ENCODE data around the gene SKIC8. TPM values are rescaled to one million over a fixed set of nuclear protein-coding genes. Genes with fewer than 3 reads are reported as not detected.

The SKIC8 gene
- total and polyA plus RNA-seq, 2 experiments from 2014 or later, result 60.6 to 70.2 TPM

DNA sequence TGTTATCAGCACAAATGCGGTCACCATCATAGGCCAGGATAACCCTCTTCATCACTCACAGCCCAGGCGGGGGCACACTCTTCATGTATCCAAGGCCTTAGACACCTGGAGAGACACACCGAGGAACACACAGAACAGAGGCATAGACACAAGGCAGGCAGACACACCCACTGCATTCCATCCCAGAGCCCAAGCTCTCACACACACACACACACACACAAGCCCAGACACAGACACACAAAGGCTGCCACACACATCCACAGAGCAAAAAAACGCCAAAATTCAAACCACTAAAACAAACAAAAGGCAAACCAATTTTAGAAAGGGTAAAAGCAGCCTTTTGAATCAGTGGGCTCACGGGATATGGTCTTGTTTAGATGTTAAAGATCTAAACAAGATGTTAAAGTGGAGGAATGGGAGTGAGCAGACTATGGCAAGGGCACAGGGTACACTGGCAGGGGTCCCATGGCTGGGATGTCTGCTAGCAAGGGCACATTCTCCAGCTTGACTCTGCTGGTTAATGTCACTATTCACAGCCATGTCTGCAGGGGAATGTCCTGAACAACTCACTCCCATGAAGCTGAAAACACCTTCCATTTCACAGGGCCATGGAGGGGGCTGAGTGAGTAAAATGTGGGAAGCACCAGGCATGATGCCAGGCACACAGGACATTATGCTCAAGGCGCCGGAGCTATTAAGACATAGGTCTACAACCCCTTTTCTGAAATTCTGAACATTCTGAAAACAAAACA lies 25.9 kb upstream of the SKIC8 start:
- TF ChIP-seq, protein P1, sequence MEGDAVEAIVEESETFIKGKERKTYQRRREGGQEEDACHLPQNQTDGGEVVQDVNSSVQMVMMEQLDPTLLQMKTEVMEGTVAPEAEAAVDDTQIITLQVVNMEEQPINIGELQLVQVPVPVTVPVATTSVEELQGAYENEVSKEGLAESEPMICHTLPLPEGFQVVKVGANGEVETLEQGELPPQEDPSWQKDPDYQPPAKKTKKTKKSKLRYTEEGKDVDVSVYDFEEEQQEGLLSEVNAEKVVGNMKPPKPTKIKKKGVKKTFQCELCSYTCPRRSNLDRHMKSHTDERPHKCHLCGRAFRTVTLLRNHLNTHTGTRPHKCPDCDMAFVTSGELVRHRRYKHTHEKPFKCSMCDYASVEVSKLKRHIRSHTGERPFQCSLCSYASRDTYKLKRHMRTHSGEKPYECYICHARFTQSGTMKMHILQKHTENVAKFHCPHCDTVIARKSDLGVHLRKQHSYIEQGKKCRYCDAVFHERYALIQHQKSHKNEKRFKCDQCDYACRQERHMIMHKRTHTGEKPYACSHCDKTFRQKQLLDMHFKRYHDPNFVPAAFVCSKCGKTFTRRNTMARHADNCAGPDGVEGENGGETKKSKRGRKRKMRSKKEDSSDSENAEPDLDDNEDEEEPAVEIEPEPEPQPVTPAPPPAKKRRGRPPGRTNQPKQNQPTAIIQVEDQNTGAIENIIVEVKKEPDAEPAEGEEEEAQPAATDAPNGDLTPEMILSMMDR (IDR thresholded peaks at IDR 0.05; ENCODE audit: poor library complexity), result no peak
- peak; percentile 63 for DNase-seq (ENCODE audit: low spot score)
- whole genome bisulfite sequencing (ENCODE audit: low lambda C conversion rate, missing lambda C conversion rate), result 53% methylated on average over 7 of the region's 7 CpGs

DNA sequence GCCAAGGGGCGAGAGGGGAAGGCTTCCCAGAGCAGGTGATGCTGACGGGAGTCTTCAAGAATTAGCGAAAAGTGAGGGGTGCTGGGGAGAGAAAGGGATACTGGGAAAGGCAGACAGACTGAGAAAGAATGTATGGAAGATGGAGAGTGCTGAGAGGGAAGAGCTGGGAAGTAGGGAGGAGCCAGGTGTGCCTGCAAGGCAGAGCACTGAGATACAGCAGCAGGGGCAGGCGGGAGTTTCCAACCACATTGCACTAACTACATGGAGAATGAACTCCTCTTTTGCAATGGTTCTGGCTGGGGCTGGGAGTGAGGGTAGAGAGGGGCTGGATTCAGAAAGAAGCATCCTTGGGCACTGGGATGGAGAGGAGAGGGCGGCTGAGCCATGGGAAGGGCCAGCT lies 24.7 kb upstream of the SKIC8 start:
- peaks cover 15% of the 10 kb centered on the region for H3K4me1 ChIP-seq (ENCODE audit: insufficient read depth)
- no peaks in the 10 kb centered on the region for H3K36me3 ChIP-seq (replicated peaks; ENCODE audit: insufficient read depth, low read depth)
- no peak overlapping the region for H2AFZ ChIP-seq
- no peaks in the 10 kb centered on the region for H4K20me1 ChIP-seq (ENCODE audit: insufficient read depth, poor library complexity, severe bottlenecking)
- H3K9me3 ChIP-seq (ENCODE audit: low read depth), result no peaks in the 10 kb centered on the region
- H3K4me3 ChIP-seq, result no peak overlapping the region
- WGBS (ENCODE audit: low lambda C conversion rate, missing lambda C conversion rate), result 96% methylated on average over 5 of the region's 5 CpGs
- no peaks in the 10 kb centered on the region for H3K79me2 ChIP-seq
- TF ChIP-seq EZH2phosphoT487 (IDR thresholded peaks at IDR 0.05; ENCODE audit: low read depth, severe bottlenecking, unreplicated experiment) (no peak), EZH2 (IDR thresholded peaks at IDR 0.05; ENCODE audit: borderline replicate concordance) (no peak)
- TF ChIP-seq, protein P1 (IDR thresholded peaks at IDR 0.05; ENCODE audit: poor library complexity), result no peak
- H3K27me3 ChIP-seq, result no peaks in the 10 kb centered on the region
- DNase-seq (ENCODE audit: low spot score), result no peak
- peak overlapping the region; percentile 70 for H3K27ac ChIP-seq
- no peaks in the 10 kb centered on the region for H3K9me2 ChIP-seq (replicated peaks; ENCODE audit: insufficient read depth)
- no peak overlapping the region for H3K4me2 ChIP-seq

More for the DNA sequence above, 25.9 kb upstream of the SKIC8 start:
- Histone ChIP-seq H3K4me3 (no peak overlapping the region), H3K9me3 (ENCODE audit: low read depth) (no peaks in the 10 kb centered on the region), H4K20me1 (ENCODE audit: insufficient read depth, poor library complexity, severe bottlenecking) (no peaks in the 10 kb centered on the region), H3K4me1 (ENCODE audit: insufficient read depth) (peaks cover 15% of the 10 kb centered on the region), H3K36me3 (replicated peaks; ENCODE audit: insufficient read depth, low read depth) (no peaks in the 10 kb centered on the region), H3K79me2 (no peaks in the 10 kb centered on the region), H3K27me3 (no peaks in the 10 kb centered on the region), H3K4me2 (no peak overlapping the region), H3K27ac (peak overlapping the region; percentile 70), H2AFZ (no peak overlapping the region), H3K9me2 (replicated peaks; ENCODE audit: insufficient read depth) (no peaks in the 10 kb centered on the region)

DNA sequence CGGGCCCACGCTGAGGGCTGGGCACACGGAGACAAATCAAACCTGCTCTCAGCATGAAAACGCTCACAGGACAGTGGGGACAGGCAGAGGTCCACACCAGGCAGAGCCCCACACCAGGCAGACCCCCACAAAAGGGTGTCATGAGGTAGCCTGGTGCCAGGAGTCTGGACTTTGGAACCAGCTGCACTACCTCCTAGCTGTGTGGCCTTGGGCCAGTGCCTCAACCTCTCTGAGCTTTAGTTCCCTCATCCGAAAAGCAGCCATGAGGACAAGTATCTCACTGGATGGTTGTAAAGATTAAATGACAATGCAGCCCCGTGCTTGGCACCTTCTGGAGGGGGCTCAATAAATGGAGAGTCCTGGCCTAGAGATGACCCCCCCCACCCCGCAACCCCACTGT lies 24.3 kb upstream of the SKIC8 start:
- H4K20me1 ChIP-seq (ENCODE audit: insufficient read depth, poor library complexity, severe bottlenecking), result no peaks in the 10 kb centered on the region
- DNase-seq (ENCODE audit: low spot score), result no peak
- H3K9me2 ChIP-seq (replicated peaks; ENCODE audit: insufficient read depth), result no peaks in the 10 kb centered on the region
- H3K4me3 ChIP-seq, result no peak overlapping the region
- H3K27me3 ChIP-seq, result no peaks in the 10 kb centered on the region
- H2AFZ ChIP-seq, result no peak overlapping the region
- peaks cover 15% of the 10 kb centered on the region for H3K4me1 ChIP-seq (ENCODE audit: insufficient read depth)
- TF ChIP-seq, protein P1 (IDR thresholded peaks at IDR 0.05; ENCODE audit: poor library complexity), result no peak
- no peak for TF ChIP-seq EZH2phosphoT487 (IDR thresholded peaks at IDR 0.05; ENCODE audit: low read depth, severe bottlenecking, unreplicated experiment)
- TF ChIP-seq EZH2 (IDR thresholded peaks at IDR 0.05; ENCODE audit: borderline replicate concordance), result no peak
- H3K79me2 ChIP-seq, result no peaks in the 10 kb centered on the region
- H3K9me3 ChIP-seq (ENCODE audit: low read depth), result no peaks in the 10 kb centered on the region
- H3K4me2 ChIP-seq, result no peak overlapping the region
- no peaks in the 10 kb centered on the region for H3K36me3 ChIP-seq (replicated peaks; ENCODE audit: insufficient read depth, low read depth)
- peak overlapping the region; percentile 70 for H3K27ac ChIP-seq
- WGBS (ENCODE audit: low lambda C conversion rate, missing lambda C conversion rate), result 90% methylated on average over 7 of the region's 7 CpGs

Data from hepatocyte (in vitro differentiated cells).